WTC11 (cell line): ENCODE data around the gene MRC2. TPM values are rescaled to one million over a fixed set of nuclear protein-coding genes. Genes with fewer than 3 reads are reported as not detected.

Experiments used
- ATAC-seq: fragments of 200-7000 bp; cut with Tn5 transposase; 2 replicates; pipeline ENCODE4 v1.10.0; 2021; ENCODE audit warnings: mild to moderate bottlenecking, moderate library complexity
- CTCF ChIA-PET: fragments of 300-600 bp; sonication (Branson Sonifier 250); formaldehyde crosslinking; loops from one replicate; lab custom pipeline; 2021; ENCODE audit warnings: antibody characterized with exemption; lab: Charles Lee
- POLR2A ChIA-PET: fragments of 350-600 bp; sonication (Branson Sonifier 250); formaldehyde crosslinking; loops from one replicate; lab custom pipeline; 2021; ENCODE audit warnings: antibody characterized with exemption; lab: Charles Lee
- DNase-seq: peaks from one replicate; pipeline ENCODE4 v3.0.0; 2021; ENCODE audit warnings: low spot score
- H3K27ac Mint-ChIP-seq: 2 replicates; pipeline ENCODE4 v1.8.0; 2021; ENCODE audit warnings: mixed read lengths
- H3K27me3 Mint-ChIP-seq: 2 replicates; pipeline ENCODE4 v1.8.0; 2021; ENCODE audit warnings: low read depth, mild to moderate bottlenecking, moderate library complexity, mixed read lengths
- H3K36me3 Mint-ChIP-seq: 2 replicates; pipeline ENCODE4 v1.8.0; 2021; ENCODE audit warnings: mixed read lengths
- H3K4me1 Mint-ChIP-seq: 2 replicates; pipeline ENCODE4 v1.8.0; 2022; ENCODE audit warnings: mixed read lengths
- H3K4me3 Mint-ChIP-seq: 2 replicates; pipeline ENCODE4 v1.8.0; 2021; ENCODE audit warnings: mild to moderate bottlenecking, moderate library complexity, mixed read lengths
- H3K9me3 Mint-ChIP-seq: 2 replicates; pipeline ENCODE4 v1.8.0; 2021; ENCODE audit warnings: mixed read lengths
- AFF4 ChIP-seq: sonication (generic); formaldehyde crosslinking; IDR thresholded peaks from 2 replicates; pipeline ENCODE4 v1.8.1; 2023; ENCODE audit warnings: mild to moderate bottlenecking, missing genetic modification reagents, borderline replicate concordance
- CDX4 ChIP-seq: fragments of 250-450 bp; sonication (Bioruptor Pico); IDR thresholded peaks from 2 replicates; pipeline ENCODE4 v1.9.0; 2021; ENCODE audit warnings: moderate library complexity, mild to moderate bottlenecking, inconsistent platforms, borderline replicate concordance
- E2F4 ChIP-seq: sonication (generic); formaldehyde crosslinking; IDR thresholded peaks from 2 replicates; pipeline ENCODE4 v1.8.1; 2022; ENCODE audit warnings: low read depth, mild to moderate bottlenecking, moderate library complexity, missing genetic modification reagents, borderline replicate concordance
- E2F5 ChIP-seq: sonication (generic); formaldehyde crosslinking; IDR thresholded peaks from 2 replicates; pipeline ENCODE4 v1.8.1; 2022; ENCODE audit warnings: mild to moderate bottlenecking, moderate library complexity, missing genetic modification reagents
- EMX1 ChIP-seq: fragments of 250-450 bp; sonication (Bioruptor Pico); IDR thresholded peaks from 2 replicates; pipeline ENCODE4 v1.8.0; 2021; ENCODE audit warnings: mild to moderate bottlenecking
- FOXJ3 ChIP-seq: sonication (generic); formaldehyde crosslinking; IDR thresholded peaks from 2 replicates; pipeline ENCODE4 v1.9.0; 2021; ENCODE audit warnings: missing genetic modification reagents, mild to moderate bottlenecking, borderline replicate concordance
- FOXK1 ChIP-seq: sonication (generic); formaldehyde crosslinking; IDR thresholded peaks from 2 replicates; pipeline ENCODE4 v1.8.0; 2022; ENCODE audit warnings: mild to moderate bottlenecking, moderate library complexity, missing genetic modification reagents
- GRHL2 ChIP-seq: fragments of 250-450 bp; sonication (Bioruptor Pico); IDR thresholded peaks from 2 replicates; pipeline ENCODE4 v1.8.0; 2022; ENCODE audit warnings: mild to moderate bottlenecking, moderate library complexity; ENCODE audit not compliant: insufficient replicate concordance, severe bottlenecking
- IRF1 ChIP-seq: sonication (generic); formaldehyde crosslinking; IDR thresholded peaks from 2 replicates; pipeline ENCODE4 v1.8.0; 2023; ENCODE audit warnings: missing genetic modification reagents
- NFE2L1 ChIP-seq: sonication (generic); formaldehyde crosslinking; IDR thresholded peaks from 2 replicates; pipeline ENCODE4 v1.8.1; 2023; ENCODE audit warnings: missing genetic modification reagents
- NFYB ChIP-seq: sonication (generic); formaldehyde crosslinking; conservative IDR thresholded peaks from 2 replicates; pipeline ENCODE4 v1.8.0; 2022; ENCODE audit warnings: low read depth, missing genetic modification reagents
- NR1H2 ChIP-seq: sonication (generic); formaldehyde crosslinking; IDR thresholded peaks from 2 replicates; pipeline ENCODE4 v1.9.0; 2021; ENCODE audit warnings: mild to moderate bottlenecking, moderate library complexity, missing genetic modification reagents
- PRDM15 ChIP-seq: sonication (generic); formaldehyde crosslinking; IDR thresholded peaks from 2 replicates; pipeline ENCODE4 v1.8.0; 2022; ENCODE audit warnings: missing genetic modification reagents
- PRRX2 ChIP-seq: fragments of 250-450 bp; sonication (Bioruptor Pico); IDR thresholded peaks from 2 replicates; pipeline ENCODE4 v1.8.0; 2021; ENCODE audit warnings: mild to moderate bottlenecking
- TEAD4 ChIP-seq: sonication (generic); formaldehyde crosslinking; IDR thresholded peaks from 2 replicates; pipeline ENCODE4 v1.8.0; 2022; ENCODE audit warnings: mild to moderate bottlenecking, missing genetic modification reagents
- USF2 ChIP-seq: sonication (generic); formaldehyde crosslinking; IDR thresholded peaks from 2 replicates; pipeline ENCODE4 v1.8.1; 2023; ENCODE audit warnings: mild to moderate bottlenecking, missing genetic modification reagents, moderate library complexity
- ZBTB21 ChIP-seq: sonication (generic); formaldehyde crosslinking; IDR thresholded peaks from 2 replicates; pipeline ENCODE4 v1.8.1; 2023; ENCODE audit warnings: mild to moderate bottlenecking, missing genetic modification reagents, borderline replicate concordance
- ZNF317 ChIP-seq: sonication (generic); formaldehyde crosslinking; IDR thresholded peaks from 2 replicates; pipeline ENCODE4 v1.8.1; 2023; ENCODE audit warnings: low read depth, mild to moderate bottlenecking, moderate library complexity, missing genetic modification reagents, borderline replicate concordance
- ZNF416 ChIP-seq: fragments of 250-450 bp; sonication (Bioruptor Pico); IDR thresholded peaks from 2 replicates; pipeline ENCODE4 v1.9.0; 2021; ENCODE audit warnings: mild to moderate bottlenecking, inconsistent platforms
- total RNA-seq: library from RNA; stranded (reverse); gene quantifications from 3 replicates; pipeline ENCODE4 v1.2.3, GENCODE V29; 2021

The MRC2 gene
- total RNA-seq, 1 experiment from 2014 or later: 35.3 TPM

GRCh38 chr17:62615503-62615902, 12.0 kb upstream of the MRC2 start:
- peaks cover 22% of the 10 kb centered on the region for H3K4me1 Mint-ChIP-seq
- ChIA-PET POLR2A (no interaction called here), CTCF (no interaction called here)
- peaks cover 25% of the 10 kb centered on the region for H3K36me3 Mint-ChIP-seq
- no peak overlapping the region for H3K4me3 Mint-ChIP-seq
- TF ChIP-seq ZBTB21 (CRISPR knock-in tag): no peak
- no peak for TF ChIP-seq CDX4 (CRISPR knock-in tag)
- TF ChIP-seq USF2 (CRISPR knock-in tag): no peak
- no peak for TF ChIP-seq TEAD4 (CRISPR knock-in tag)
- TF ChIP-seq FOXJ3: no peak
- TF ChIP-seq ZNF317 (CRISPR knock-in tag): no peak
- no peak for TF ChIP-seq EMX1 (CRISPR knock-in tag)
- no peak for TF ChIP-seq IRF1
- TF ChIP-seq NR1H2 (CRISPR knock-in tag): no peak
- TF ChIP-seq NFYB (CRISPR knock-in tag): no peak
- TF ChIP-seq E2F4 (CRISPR knock-in tag): no peak
- TF ChIP-seq, all 79 proteins: peak for 0
- DNase-seq (no peak), ATAC-seq (no peak)
- no peaks in the 10 kb centered on the region for H3K27me3 Mint-ChIP-seq
- H3K9me3 Mint-ChIP-seq: no peaks in the 10 kb centered on the region
- H3K27ac Mint-ChIP-seq: 0 out of 2 replicates have a peak overlapping the region, but pooled peaks have one; percentile 7

- peaks cover 22% of the 10 kb centered on the region for H3K4me1 Mint-ChIP-seq
- peak; percentile 93 for ATAC-seq
- POLR2A ChIA-PET: interaction anchor here (0.5 to 1.0 kb wide), 2 partner anchors 10 to 20 kb away, joined by 4 to 5 read pairs; no protein-coding TSS in a partner anchor
- TF ChIP-seq IRF1: no peak
- TF ChIP-seq FOXK1 (CRISPR knock-in tag): no peak
- TF ChIP-seq PRRX2 (CRISPR knock-in tag): 0 out of 2 replicates have a peak, but pooled peaks have one; percentile 38
- TF ChIP-seq GRHL2 (CRISPR knock-in tag): no peak
- 0 out of 2 replicates have a peak, but pooled peaks have one; percentile 32 for TF ChIP-seq AFF4
- TF ChIP-seq E2F5 (CRISPR knock-in tag): no peak
- TF ChIP-seq ZNF416: peak; percentile 83; the same call in 1 of the 2 replicates
- no peak for TF ChIP-seq PRDM15
- TF ChIP-seq NFE2L1: 0 out of 2 replicates have a peak, but pooled peaks have one; percentile 20
Measured at GRCh38 chr17:62616993-62617893, 10.2 kb upstream of the MRC2 start.

More at GRCh38 chr17:62616993-62617893, 10.2 kb upstream of the MRC2 start:
- Mint-ChIP-seq H3K4me3 (peak overlapping the region; percentile 12; the same call in 1 of the 2 replicates), H3K27me3 (no peaks in the 10 kb centered on the region), H3K9me3 (no peaks in the 10 kb centered on the region), H3K36me3 (peaks cover 17% of the 10 kb centered on the region), H3K27ac (peak overlapping the region; percentile 95)
- CTCF ChIA-PET: interaction anchor here (0.7 to 1.3 kb wide), 4 partner anchors 12 to 195 kb away, joined by 3 to 7 read pairs (median 6); no protein-coding TSS in a partner anchor
- peak; percentile 74 for DNase-seq
